ENCODE measurements around the gene ACY1.

ACY1 gene

DNA sequence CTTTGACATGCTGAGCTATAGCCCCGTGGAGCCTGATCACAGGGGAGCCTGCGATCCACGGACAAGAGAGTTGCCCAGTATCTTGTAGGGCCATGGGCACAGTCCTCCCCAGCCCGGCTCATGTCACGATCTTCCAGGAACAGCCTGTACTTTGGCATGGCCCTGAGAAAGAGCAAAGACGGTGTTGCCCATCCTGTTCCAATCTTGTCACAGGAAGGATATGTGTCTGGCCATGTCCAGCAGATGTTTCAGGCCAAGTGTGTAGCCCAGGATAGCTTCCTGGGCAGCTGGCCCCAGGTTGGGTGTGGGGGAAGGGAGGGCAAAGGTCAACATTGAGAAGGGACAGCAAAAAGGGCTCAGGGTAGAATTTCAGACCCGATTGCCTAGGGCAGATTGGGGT lies 29.4 kb downstream of the ACY1 start:
- in situ Hi-C loops (cut with HindIII; ENCODE audit: low sequenced_read_pairs): no loop called here
- no peak for DNase-seq (ENCODE audit: low read depth)

DNA sequence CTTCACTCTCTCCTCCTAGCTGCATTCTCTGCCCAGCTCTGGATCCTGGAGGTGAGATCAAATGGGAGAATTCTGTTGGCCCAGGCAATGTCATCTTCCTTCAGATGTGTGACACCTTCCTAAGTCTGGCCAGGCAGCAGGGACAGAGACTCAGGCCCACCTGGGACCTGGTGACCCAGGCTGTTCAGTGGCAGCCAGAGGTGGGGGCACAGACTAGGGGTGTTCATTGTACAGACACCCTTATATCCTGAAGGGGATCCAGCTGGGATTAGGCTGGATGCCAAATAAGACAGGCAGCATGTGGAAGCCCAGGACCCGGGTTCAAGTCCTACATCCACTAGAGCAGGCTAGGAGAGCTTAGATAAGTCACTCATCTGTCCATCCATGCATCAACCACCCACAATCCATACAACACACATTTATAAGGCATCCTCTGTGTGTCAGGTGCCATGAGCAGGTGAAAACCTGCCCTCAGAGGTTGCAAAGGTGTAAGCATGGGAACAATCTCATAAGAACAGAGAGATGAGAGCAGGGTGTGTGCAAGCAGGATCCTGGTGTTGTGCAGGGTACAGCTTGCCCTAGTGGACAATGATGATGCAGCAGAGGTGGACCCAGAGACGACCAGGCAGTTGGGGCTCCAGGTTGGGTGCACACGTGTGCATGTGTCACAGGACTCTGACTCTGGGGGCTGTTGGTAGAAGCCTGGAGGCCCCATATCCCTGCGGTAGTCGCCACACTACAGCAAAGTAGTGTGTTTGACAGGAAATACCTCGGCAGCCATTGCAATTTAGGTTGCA lies 30.7 kb downstream of the ACY1 start:
- in situ Hi-C loops (cut with HindIII; ENCODE audit: low sequenced_read_pairs): no loop called here
- no peak for DNase-seq (ENCODE audit: low read depth)
- TF ChIP-seq, protein P1, sequence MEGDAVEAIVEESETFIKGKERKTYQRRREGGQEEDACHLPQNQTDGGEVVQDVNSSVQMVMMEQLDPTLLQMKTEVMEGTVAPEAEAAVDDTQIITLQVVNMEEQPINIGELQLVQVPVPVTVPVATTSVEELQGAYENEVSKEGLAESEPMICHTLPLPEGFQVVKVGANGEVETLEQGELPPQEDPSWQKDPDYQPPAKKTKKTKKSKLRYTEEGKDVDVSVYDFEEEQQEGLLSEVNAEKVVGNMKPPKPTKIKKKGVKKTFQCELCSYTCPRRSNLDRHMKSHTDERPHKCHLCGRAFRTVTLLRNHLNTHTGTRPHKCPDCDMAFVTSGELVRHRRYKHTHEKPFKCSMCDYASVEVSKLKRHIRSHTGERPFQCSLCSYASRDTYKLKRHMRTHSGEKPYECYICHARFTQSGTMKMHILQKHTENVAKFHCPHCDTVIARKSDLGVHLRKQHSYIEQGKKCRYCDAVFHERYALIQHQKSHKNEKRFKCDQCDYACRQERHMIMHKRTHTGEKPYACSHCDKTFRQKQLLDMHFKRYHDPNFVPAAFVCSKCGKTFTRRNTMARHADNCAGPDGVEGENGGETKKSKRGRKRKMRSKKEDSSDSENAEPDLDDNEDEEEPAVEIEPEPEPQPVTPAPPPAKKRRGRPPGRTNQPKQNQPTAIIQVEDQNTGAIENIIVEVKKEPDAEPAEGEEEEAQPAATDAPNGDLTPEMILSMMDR (IDR thresholded peaks at IDR 0.05; ENCODE audit: low read depth, low read length, missing control alignments): no peak
- H3K4me3 ChIP-seq (ENCODE audit: low read depth, low read length): no peak overlapping the region

More for the DNA sequence above, 29.4 kb downstream of the ACY1 start:
- H3K4me3 ChIP-seq (ENCODE audit: low read depth, low read length): no peak overlapping the region
- TF ChIP-seq, protein P1 (IDR thresholded peaks at IDR 0.05; ENCODE audit: low read depth, low read length, missing control alignments): no peak

DNA sequence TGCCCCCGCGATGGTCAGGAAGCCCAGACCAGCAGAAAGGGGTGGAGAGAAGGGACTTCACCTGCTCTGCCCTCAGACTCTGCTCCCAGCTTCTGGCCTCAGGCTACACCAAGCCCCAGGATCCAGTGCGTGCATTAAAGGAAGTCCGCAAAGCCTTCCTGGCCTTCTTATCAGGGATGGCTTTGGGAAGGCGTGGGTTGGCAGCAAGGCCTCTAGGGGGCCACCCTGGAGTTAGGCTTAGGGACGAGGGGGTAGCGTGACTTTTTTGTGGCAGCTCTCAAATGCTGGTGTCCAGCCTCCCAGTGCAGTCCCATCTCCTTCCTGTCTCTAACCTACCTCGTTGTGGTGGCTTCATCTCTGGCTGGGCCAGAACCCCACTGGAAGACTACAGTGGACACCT lies 31.3 kb downstream of the ACY1 start:
- TF ChIP-seq, protein P1 (IDR thresholded peaks at IDR 0.05; ENCODE audit: low read depth, low read length, missing control alignments): peak; percentile 34
- in situ Hi-C loops (cut with HindIII; ENCODE audit: low sequenced_read_pairs): no loop called here
- no peak for DNase-seq (ENCODE audit: low read depth)
- no peak overlapping the region for H3K4me3 ChIP-seq (ENCODE audit: low read depth, low read length)

DNA sequence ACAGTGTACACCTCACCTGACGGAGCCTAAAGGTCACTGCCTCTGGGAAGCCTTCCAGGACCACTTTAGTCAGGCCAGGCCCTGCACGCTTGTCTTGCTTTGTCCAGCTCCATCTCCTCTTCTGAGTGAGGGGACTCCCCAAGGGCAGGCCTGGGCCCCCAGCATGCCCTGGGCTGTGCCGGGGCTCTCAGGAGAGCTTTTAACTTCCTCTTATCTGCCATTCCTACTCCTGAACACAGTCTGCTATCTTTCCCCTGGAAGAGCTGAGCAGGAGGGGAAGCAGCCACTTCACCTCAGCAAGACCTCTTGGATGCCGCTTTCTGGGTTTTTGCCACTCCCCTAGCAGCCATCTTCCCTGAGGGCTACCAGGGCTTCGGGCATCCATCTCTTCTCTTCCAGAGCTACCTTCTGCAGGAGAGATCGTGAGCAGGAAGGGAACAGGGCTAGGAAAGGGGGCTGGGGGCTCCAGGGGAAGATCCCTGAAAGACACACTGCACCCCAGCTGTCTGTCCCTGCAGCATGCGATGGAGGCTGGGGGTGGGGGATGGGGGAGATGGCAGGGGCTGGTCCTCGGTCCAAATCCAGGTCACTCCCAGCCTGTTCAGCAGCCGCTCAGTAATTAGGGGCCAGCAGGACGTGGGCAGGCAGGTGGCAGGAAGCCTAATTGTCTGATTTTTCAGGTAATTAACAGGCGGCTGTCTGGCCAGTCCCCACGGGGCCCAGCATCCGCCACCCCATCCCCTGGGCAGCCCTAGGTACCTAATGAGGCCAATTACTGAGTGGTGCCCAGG lies 32.3 kb downstream of the ACY1 start:
- TF ChIP-seq, protein P1 (IDR thresholded peaks at IDR 0.05; ENCODE audit: low read depth, low read length, missing control alignments): no peak
- in situ Hi-C loops (cut with HindIII; ENCODE audit: low sequenced_read_pairs): no loop called here
- no peak overlapping the region for H3K4me3 ChIP-seq (ENCODE audit: low read depth, low read length)
- no peak for DNase-seq (ENCODE audit: low read depth)

DNA sequence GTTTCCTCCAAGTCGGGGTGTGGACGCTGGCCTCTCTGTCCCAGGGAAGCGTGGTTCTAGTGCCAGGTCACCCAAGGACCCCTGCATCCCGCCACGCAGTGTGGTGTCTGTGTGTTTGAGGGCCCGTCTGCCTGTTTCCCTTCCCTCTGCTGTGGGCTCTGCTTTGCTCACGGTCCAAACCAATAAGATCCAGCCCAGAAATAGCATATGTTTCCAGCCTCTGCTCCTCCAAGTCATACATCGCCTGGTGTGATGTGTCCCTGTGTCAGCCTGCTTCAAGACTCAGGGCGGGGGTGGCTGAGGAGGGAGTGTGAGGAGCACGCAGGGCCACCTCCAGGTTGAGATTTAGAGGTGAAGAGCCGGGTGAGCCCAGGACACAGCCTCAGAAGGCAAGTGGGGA lies 34.3 kb downstream of the ACY1 start:
- H3K4me3 ChIP-seq (ENCODE audit: low read depth, low read length): no peak overlapping the region
- TF ChIP-seq, protein P1 (IDR thresholded peaks at IDR 0.05; ENCODE audit: low read depth, low read length, missing control alignments): no peak
- DNase-seq (ENCODE audit: low read depth): no peak
- in situ Hi-C loops (cut with HindIII; ENCODE audit: low sequenced_read_pairs): no loop called here

DNA sequence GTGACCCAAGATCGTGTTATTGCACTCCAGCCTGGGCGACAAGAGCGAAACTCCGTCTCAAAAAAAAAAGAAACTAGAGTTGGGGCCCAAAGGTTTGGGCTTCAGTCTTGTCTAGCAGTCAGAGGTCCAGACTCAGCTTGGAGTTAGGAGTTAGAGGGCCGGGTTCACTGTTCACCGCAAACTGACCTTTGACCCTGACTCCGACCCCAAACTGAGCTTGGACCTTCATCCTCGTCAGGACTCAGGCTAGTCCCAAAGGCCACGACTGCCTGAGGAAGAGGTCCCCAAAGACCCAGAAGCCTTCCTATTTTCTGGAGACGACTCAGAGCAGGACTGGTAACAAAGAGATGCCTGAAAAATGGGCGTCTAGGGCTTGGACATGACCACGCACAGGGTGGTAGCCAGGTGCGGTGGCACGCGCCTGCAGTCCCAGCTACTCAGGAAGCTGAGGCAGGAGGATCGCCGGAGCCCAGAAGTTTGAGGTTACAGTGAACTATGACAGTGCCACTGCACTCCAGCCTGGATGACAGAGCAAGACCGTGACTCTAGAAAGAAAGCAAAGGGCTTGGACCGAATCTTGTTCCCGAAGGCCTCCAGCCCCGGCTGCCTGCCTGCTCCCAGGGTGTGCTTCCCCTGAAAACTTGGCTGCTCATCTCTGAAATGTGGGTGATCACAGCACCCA lies 35.1 kb downstream of the ACY1 start:
- in situ Hi-C loops (cut with HindIII; ENCODE audit: low sequenced_read_pairs): no loop called here
- no peak for DNase-seq (ENCODE audit: low read depth)
- TF ChIP-seq, protein P1 (IDR thresholded peaks at IDR 0.05; ENCODE audit: low read depth, low read length, missing control alignments): no peak
- no peak overlapping the region for H3K4me3 ChIP-seq (ENCODE audit: low read depth, low read length)
